HepG2 (cell line): ENCODE data around the gene THOC6. TPM values are rescaled to one million over a fixed set of nuclear protein-coding genes. Genes with fewer than 3 reads are reported as not detected.
A peak's percentile ranks its signal among the peaks of the same experiment; 100 is the strongest.

Experiments used
- ATAC-seq: fragments of 200-7000 bp; cut with Tn5 transposase; 3 replicates; pipeline ENCODE4 v1.9.1; 2020; ENCODE audit warnings: mild to moderate bottlenecking, moderate library complexity
- BruUV-seq: library from RNA; stranded (reverse); fragments of 400-500 nt; replicated peaks from 2 replicates; lab custom pipeline; 2021; lab: Mats Ljungman, UMichigan
- CTCF ChIA-PET: fragments of 300-600 bp; formaldehyde crosslinking; extraction: SDS; loops from one replicate; lab custom pipeline; 2021; ENCODE audit warnings: low total read pairs, inconsistent platforms, low intra/inter-chr PET ratio; lab: Yijun Ruan, JAX
- POLR2A ChIA-PET: fragments of 350-600 bp; sonication (Branson Sonifier 250); formaldehyde crosslinking; loops from one replicate; lab custom pipeline; 2020; ENCODE audit warnings: antibody characterized with exemption, inconsistent platforms; lab: Yijun Ruan, JAX
- DNase-seq: peaks from one replicate; pipeline ENCODE4 v3.0.0-alpha.2; 2015; ENCODE audit warnings: low spot score
- FAIRE-seq: peaks from 3 replicates; lab custom pipeline; 2011; peaks lifted over from hg19 to GRCh38; lab: Jason Lieb, UNC
- H2AFZ ChIP-seq: one replicate; pipeline ENCODE4 v1.6.1; 2011; ENCODE audit warnings: low read length, inconsistent platforms
- H3K27ac ChIP-seq: fragments of 300-600 bp; 3 replicates; pipeline ENCODE4 v1.8.0; 2011; ENCODE audit warnings: mixed run types, mild to moderate bottlenecking, mixed read lengths, low read length, inconsistent platforms; ENCODE audit not compliant: insufficient read depth; ENCODE audit errors: extremely low read length
- H3K27me3 ChIP-seq, 2 experiments: fragments of 200-600 bp in 1 of 2; 2 replicates in 1 of 2; 3 replicates in 1 of 2; pipeline versions ENCODE4 v1.6.0 to v1.8.0; 2011; ENCODE audit warnings: low read length in 2 of 2, mild to moderate bottlenecking in 2 of 2, moderate library complexity in 2 of 2, inconsistent platforms in 1 of 2; ENCODE audit not compliant: insufficient read depth in 2 of 2, control insufficient read depth in 1 of 2
- H3K36me3 ChIP-seq, 2 experiments: fragments of 200-600 bp in 1 of 2; replicated peaks in 1 of 2; 2 replicates in 1 of 2; 3 replicates in 1 of 2; pipeline versions ENCODE4 v1.5.1 to v1.8.0; 2011; ENCODE audit warnings: low read length in 2 of 2, inconsistent platforms in 1 of 2; ENCODE audit not compliant: insufficient read depth in 2 of 2, control insufficient read depth in 1 of 2
- H3K4me1 ChIP-seq: 2 replicates; pipeline ENCODE4 v1.5.1; 2012; ENCODE audit warnings: low read length, inconsistent platforms; ENCODE audit not compliant: insufficient read depth
- H3K4me2 ChIP-seq: 2 replicates; pipeline ENCODE4 v1.6.0; 2011; ENCODE audit warnings: low read depth, low read length, inconsistent platforms
- H3K4me3 ChIP-seq, 3 experiments: fragments of 200-600 bp in 1 of 3; sonication (generic), shearing (Covaris generic) in 1 of 3; replicated peaks in 1 of 3; 2 replicates each; pipeline ENCODE4 v1.5.1; 2011 to 2016; ENCODE audit warnings: low read length in 3 of 3, inconsistent platforms in 2 of 3, low read depth in 2 of 3, mild to moderate bottlenecking in 2 of 3, control low read depth in 1 of 3, mixed read lengths in 1 of 3; ENCODE audit not compliant: insufficient read depth in 1 of 3
- H3K79me2 ChIP-seq: one replicate; pipeline ENCODE4 v1.6.1; 2011; ENCODE audit warnings: low read length, inconsistent platforms; ENCODE audit not compliant: insufficient read depth
- H3K9ac ChIP-seq: 2 replicates; pipeline ENCODE4 v1.6.0; 2011; ENCODE audit warnings: mild to moderate bottlenecking, low read depth, low read length, inconsistent platforms; ENCODE audit not compliant: insufficient read depth
- H3K9me3 ChIP-seq: 2 replicates; pipeline ENCODE4 v1.5.1; 2012; ENCODE audit warnings: mild to moderate bottlenecking, low read length
- H4K20me1 ChIP-seq: 2 replicates; pipeline ENCODE4 v1.6.0; 2011; ENCODE audit warnings: inconsistent platforms, mild to moderate bottlenecking, low read length, moderate library complexity; ENCODE audit not compliant: insufficient read depth
- AGO2 ChIP-seq: fragments of 200-400 bp; formaldehyde crosslinking; optimal IDR thresholded peaks from 2 replicates; pipeline ENCODE3; 2017; ENCODE audit warnings: mild to moderate bottlenecking, low read depth, low read length, moderate library complexity
- ARID5B ChIP-seq: IDR thresholded peaks from 2 replicates; pipeline ENCODE4 v1.4.0; 2020; ENCODE audit warnings: mild to moderate bottlenecking, missing genetic modification reagents
- CHD4 ChIP-seq: fragments of 200-600 bp; sonication (generic); IDR thresholded peaks from 2 replicates; pipeline ENCODE4 v1.7.0; 2017; ENCODE audit warnings: mild to moderate bottlenecking, low read length, borderline replicate concordance
- GATAD2A ChIP-seq: IDR thresholded peaks from 2 replicates; pipeline ENCODE4 v1.6.1; 2016
- ZMYM3 ChIP-seq: sonication (generic); formaldehyde crosslinking; IDR thresholded peaks from 2 replicates; pipeline ENCODE4 v1.5.1; 2020; ENCODE audit warnings: mild to moderate bottlenecking, missing genetic modification reagents
- ZNF331 ChIP-seq: sonication (generic); formaldehyde crosslinking; IDR thresholded peaks from 2 replicates; pipeline ENCODE4 v1.4.0; 2020; ENCODE audit warnings: missing genetic modification reagents
- ZNF629 ChIP-seq: sonication (generic); formaldehyde crosslinking; conservative IDR thresholded peaks from 2 replicates; pipeline ENCODE4 v1.5.0; 2020; ENCODE audit warnings: missing genetic modification reagents
- ZSCAN20 ChIP-seq: sonication (generic); formaldehyde crosslinking; IDR thresholded peaks from 2 replicates; pipeline ENCODE4 v1.4.0; 2020; ENCODE audit warnings: missing genetic modification reagents, mild to moderate bottlenecking, borderline replicate concordance
- WGBS: methylation state at CpG from one replicate; pipeline ENCODE4 v1.1.6; 2017; ENCODE audit warnings: low lambda C conversion rate; 5-methylcytosine and 5-hydroxymethylcytosine counted together
- in situ Hi-C: cut with HindIII; loops from 2 replicates; pipeline ENCODE4 v1.10.0; 2017; ENCODE audit warnings: low pct_unique_long_range_greater_than_20kb; ENCODE audit not compliant: extremely low pct_ligation_motif_present
- intact Hi-C: fragments of 100-400 bp; cut with micrococcal nuclease; formaldehyde crosslinking; loops from one replicate; pipeline ENCODE4 v1.10.0; 2022; ENCODE audit not compliant: unreplicated experiment
- polyA plus RNA-seq, 8 experiments: library from polyadenylated mRNA; depleted of rRNA in 3 of 8; stranded (reverse) in 7 of 8; unstranded in 1 of 8; fragments of >200 nt; fragmentation: Illumina TruSeq in 4 of 8; extraction: Trizol in 4 of 8; gene quantifications; 2 replicates each; pipeline versions ENCODE4 v1.2.1 to v1.2.3, GENCODE V29; 2011 to 2016; ENCODE audit warnings: low read depth in 4 of 8, missing spikeins in 1 of 8, mixed read lengths in 1 of 8; ENCODE audit not compliant: insufficient read depth in 1 of 8
- total RNA-seq, 5 experiments: library from RNA; depleted of rRNA; stranded (reverse); fragments of >200 nt; fragmentation: Illumina TruSeq; extraction: Trizol; gene quantifications; 2 replicates each; pipeline ENCODE4 v1.2.3, GENCODE V29; 2016; ENCODE audit warnings: low read depth in 1 of 5

Gene THOC6
- total and polyA plus RNA-seq, 2 of the 13 experiments (the other 11 are each of a cell fraction or from before 2014, with no cell fraction given), result 32.1 to 37.0 TPM

- TF ChIP-seq ARID5B (CRISPR knock-in tag) (0 out of 2 replicates have a peak, but pooled peaks have one; percentile 12), ZSCAN20 (CRISPR knock-in tag) (no peak), AGO2 (no peak), GATAD2A (CRISPR knock-in tag) (peak; percentile 46; the same call in 1 of the 2 replicates)
- TF ChIP-seq, all 625 proteins: peak for 23
These were observed 14.4 kb downstream of the THOC6 start (continued) for GRCh38 chr16:3038256-3038655.

DNA sequence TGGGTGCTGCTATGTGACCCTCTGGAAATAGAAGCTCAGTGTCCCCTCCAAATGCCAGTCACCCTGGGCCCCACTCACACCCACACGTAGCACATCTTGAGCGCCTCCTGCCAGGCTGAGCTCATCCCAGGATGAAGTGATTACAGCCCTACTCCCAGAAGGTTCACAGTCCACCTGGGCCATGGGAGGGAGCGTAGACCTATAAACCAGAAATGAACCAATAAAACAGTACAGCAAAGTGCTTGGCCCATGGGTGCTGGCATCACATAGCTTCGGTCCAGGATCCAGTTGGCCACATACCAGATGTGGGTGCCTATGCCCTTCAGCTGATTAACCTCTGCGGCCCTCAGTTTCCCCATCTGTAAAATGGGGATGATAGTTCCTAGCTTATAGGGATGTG lies 15.1 kb downstream of the THOC6 start:
- intact Hi-C loops (no loop called here), in situ Hi-C loops (no loop called here)
- H2AFZ ChIP-seq, result no peak overlapping the region
- no peak overlapping the region for H3K4me2 ChIP-seq
- H3K79me2 ChIP-seq, result no peaks in the 10 kb centered on the region
- no peaks in the 10 kb centered on the region for H3K9me3 ChIP-seq
- H3K4me3 ChIP-seq, result no peak overlapping the region
- FAIRE-seq (no peak), ATAC-seq (peak; percentile 28; the same call in 2 of the 3 replicates), DNase-seq (no peak)
- peaks cover 34% of the 10 kb centered on the region for H3K4me1 ChIP-seq
- 33% methylated on average over 4 of the region's 5 CpGs for WGBS
- H3K9ac ChIP-seq, result no peak overlapping the region
- H3K27me3 ChIP-seq, result peaks cover 13 to 72% of the 10 kb centered on the region in 2 experiments; a peak in 4 of 5 replicates
- no peaks in the 10 kb centered on the region for H4K20me1 ChIP-seq
- no peak overlapping the region for H3K27ac ChIP-seq
- TF ChIP-seq ZNF331 (no peak), ZMYM3 (CRISPR knock-in tag) (peak; percentile 30; the same call in 1 of the 2 replicates), ZNF629 (peak; percentile 89), CHD4 (peak; percentile 60; the same call in 1 of the 2 replicates)
- ChIA-PET CTCF (no interaction called here), POLR2A (interaction anchor here (0.7 to 1.4 kb wide), 5 partner anchors 11 to 29 kb away, joined by 3 to 5 read pairs (median 4); partner anchors contain the start of genes HCFC1R1 and THOC6)
- no peaks in the 10 kb centered on the region for H3K36me3 ChIP-seq
- no TSS peak for BruUV-seq
